ENCODE results near the gene TSPYL1. TPM values are rescaled to one million over a fixed set of nuclear protein-coding genes. Genes with fewer than 3 reads are reported as not detected.

Gene TSPYL1
- total RNA-seq, 1 experiment from 2014 or later, result 70.3 TPM

GRCh38 chr6:116301104-116301503 lies 21.4 kb upstream of the TSPYL1 start:
- no peaks in the 10 kb centered on the region for H3K4me1 ChIP-seq (ENCODE audit: control insufficient read depth in 1 of 2, insufficient read depth in 2 of 2, low read length in 2 of 2)
- no peak overlapping the region for H3K4me3 ChIP-seq (replicated peaks in 1 of 2; ENCODE audit: low read depth in 1 of 2, low read length in 2 of 2)
- H3K79me2 ChIP-seq (ENCODE audit: insufficient read depth, low read length), result no peaks in the 10 kb centered on the region
- no peak overlapping the region for H3K4me2 ChIP-seq (ENCODE audit: low read length)
- POLR2A ChIA-PET, result no interaction called here
- H3K27me3 ChIP-seq (ENCODE audit: insufficient read depth, low read length), result no peaks in the 10 kb centered on the region
- DNase-seq (ENCODE audit: low read depth, low spot score) (no peak), ATAC-seq (no peak)
- intact Hi-C loops (cut with micrococcal nuclease), result no loop called here
- no peaks in the 10 kb centered on the region for H3K9me2 ChIP-seq (ENCODE audit: insufficient read depth)
- no peak overlapping the region for H3K27ac ChIP-seq (ENCODE audit: low read depth, low read length)
- H4K20me1 ChIP-seq (ENCODE audit: insufficient read depth), result no peaks in the 10 kb centered on the region
- H3K9ac ChIP-seq (ENCODE audit: low read length), result no peak overlapping the region
- CTCF ChIA-PET, result no interaction called here
- H3K9me3 ChIP-seq (ENCODE audit: control insufficient read depth in 1 of 2, insufficient read depth in 1 of 2, low read depth in 1 of 2, low read length in 2 of 2), result no peaks in the 10 kb centered on the region
- BruUV-seq (replicated peaks), result no TSS peak
- RAD21 ChIA-PET (ENCODE audit: low non-redundant PET in 1 of 2, low total read pairs in 2 of 2, uncharacterized antibody in 2 of 2, unreplicated experiment in 2 of 2), result no interaction called here
- H3K36me3 ChIP-seq (ENCODE audit: control insufficient read depth in 1 of 2, insufficient read depth in 2 of 2, low read length in 2 of 2), result no peaks in the 10 kb centered on the region
- H2AFZ ChIP-seq (ENCODE audit: low read depth, low read length, poor library complexity, severe bottlenecking), result no peak overlapping the region
- no peak for TF ChIP-seq JUND (IDR thresholded peaks at IDR 0.05)
- no peak for TF ChIP-seq SP1 (IDR thresholded peaks at IDR 0.05; ENCODE audit: low read depth)
- no peak for TF ChIP-seq SIN3A (IDR thresholded peaks at IDR 0.05; ENCODE audit: low read depth)
- TF ChIP-seq, protein P1, sequence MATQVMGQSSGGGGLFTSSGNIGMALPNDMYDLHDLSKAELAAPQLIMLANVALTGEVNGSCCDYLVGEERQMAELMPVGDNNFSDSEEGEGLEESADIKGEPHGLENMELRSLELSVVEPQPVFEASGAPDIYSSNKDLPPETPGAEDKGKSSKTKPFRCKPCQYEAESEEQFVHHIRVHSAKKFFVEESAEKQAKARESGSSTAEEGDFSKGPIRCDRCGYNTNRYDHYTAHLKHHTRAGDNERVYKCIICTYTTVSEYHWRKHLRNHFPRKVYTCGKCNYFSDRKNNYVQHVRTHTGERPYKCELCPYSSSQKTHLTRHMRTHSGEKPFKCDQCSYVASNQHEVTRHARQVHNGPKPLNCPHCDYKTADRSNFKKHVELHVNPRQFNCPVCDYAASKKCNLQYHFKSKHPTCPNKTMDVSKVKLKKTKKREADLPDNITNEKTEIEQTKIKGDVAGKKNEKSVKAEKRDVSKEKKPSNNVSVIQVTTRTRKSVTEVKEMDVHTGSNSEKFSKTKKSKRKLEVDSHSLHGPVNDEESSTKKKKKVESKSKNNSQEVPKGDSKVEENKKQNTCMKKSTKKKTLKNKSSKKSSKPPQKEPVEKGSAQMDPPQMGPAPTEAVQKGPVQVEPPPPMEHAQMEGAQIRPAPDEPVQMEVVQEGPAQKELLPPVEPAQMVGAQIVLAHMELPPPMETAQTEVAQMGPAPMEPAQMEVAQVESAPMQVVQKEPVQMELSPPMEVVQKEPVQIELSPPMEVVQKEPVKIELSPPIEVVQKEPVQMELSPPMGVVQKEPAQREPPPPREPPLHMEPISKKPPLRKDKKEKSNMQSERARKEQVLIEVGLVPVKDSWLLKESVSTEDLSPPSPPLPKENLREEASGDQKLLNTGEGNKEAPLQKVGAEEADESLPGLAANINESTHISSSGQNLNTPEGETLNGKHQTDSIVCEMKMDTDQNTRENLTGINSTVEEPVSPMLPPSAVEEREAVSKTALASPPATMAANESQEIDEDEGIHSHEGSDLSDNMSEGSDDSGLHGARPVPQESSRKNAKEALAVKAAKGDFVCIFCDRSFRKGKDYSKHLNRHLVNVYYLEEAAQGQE (IDR thresholded peaks at IDR 0.05; ENCODE audit: low read depth), result no peak
- TF ChIP-seq ATF3 (IDR thresholded peaks at IDR 0.05), result no peak
- TF ChIP-seq SRF (IDR thresholded peaks at IDR 0.05; ENCODE audit: low read depth), result no peak
- no peak for TF ChIP-seq ELF1 (IDR thresholded peaks at IDR 0.05; ENCODE audit: borderline replicate concordance, low read depth)
- no peak for TF ChIP-seq FOSL1 (IDR thresholded peaks at IDR 0.05; ENCODE audit: low read depth)
- TF ChIP-seq YY1 (IDR thresholded peaks at IDR 0.05; ENCODE audit: extremely low read depth, insufficient replicate concordance, low read depth, low read length), result no peak
